Measurements from ENCODE around the gene ENPP1.

Gene ENPP1

GRCh38 chr6:131819572-131820124 lies 11.8 kb downstream of the ENPP1 start:
- Histone ChIP-seq H3K9me3 (no peaks in the 10 kb centered on the region), H3K27me3 (no peaks in the 10 kb centered on the region), H3K36me3 (no peaks in the 10 kb centered on the region), H3K27ac (no peak overlapping the region), H3K4me1 (peaks cover 0 to 12% (median 0%) of the 10 kb centered on the region in 4 donors), H3K4me3 (no peak overlapping the region)
- DNase-seq, result no peak
- intact Hi-C loops (cut with DNase I; ENCODE audit: low total_unique reads), result no loop called here
- no peak for TF ChIP-seq CTCF (IDR thresholded peaks at IDR 0.05)

GRCh38 chr6:131821010-131821807 lies 13.4 kb downstream of the ENPP1 start:
- intact Hi-C loops (cut with DNase I; ENCODE audit: low total_unique reads), result no loop called here
- Histone ChIP-seq H3K36me3 (no peaks in the 10 kb centered on the region), H3K27ac (no peak overlapping the region), H3K4me3 (no peak overlapping the region), H3K27me3 (no peaks in the 10 kb centered on the region), H3K9me3 (no peaks in the 10 kb centered on the region), H3K4me1 (peaks cover 0 to 12% (median 0%) of the 10 kb centered on the region in 4 donors)
- DNase-seq, result no peak
- no peak for TF ChIP-seq CTCF (IDR thresholded peaks at IDR 0.05)

- no peak overlapping the region for H3K27ac ChIP-seq
- no peaks in the 10 kb centered on the region for H3K27me3 ChIP-seq
- no peak overlapping the region for H3K4me3 ChIP-seq
- H3K9me3 ChIP-seq, result no peaks in the 10 kb centered on the region
- H3K4me1 ChIP-seq, result peaks cover 0 to 12% (median 0%) of the 10 kb centered on the region in 4 donors
- no peak for TF ChIP-seq CTCF (IDR thresholded peaks at IDR 0.05)
- DNase-seq, result no peak
- H3K36me3 ChIP-seq, result no peaks in the 10 kb centered on the region
- intact Hi-C loops (cut with DNase I; ENCODE audit: low total_unique reads), result no loop called here
Measured at GRCh38 chr6:131822119-131822518, 14.3 kb downstream of the ENPP1 start.

GRCh38 chr6:131823276-131823902 lies 15.6 kb downstream of the ENPP1 start:
- Histone ChIP-seq H3K4me1 (peaks cover 0 to 14% (median 4%) of the 10 kb centered on the region in 4 donors), H3K27me3 (no peaks in the 10 kb centered on the region), H3K4me3 (no peak overlapping the region), H3K36me3 (no peaks in the 10 kb centered on the region), H3K9me3 (no peaks in the 10 kb centered on the region), H3K27ac (no peak overlapping the region)
- intact Hi-C loops (cut with DNase I; ENCODE audit: low total_unique reads), result no loop called here
- DNase-seq, result no peak
- no peak for TF ChIP-seq CTCF (IDR thresholded peaks at IDR 0.05)

- no peak overlapping the region for H3K4me3 ChIP-seq
- no peaks in the 10 kb centered on the region for H3K27me3 ChIP-seq
- H3K27ac ChIP-seq, result no peak overlapping the region
- TF ChIP-seq CTCF (IDR thresholded peaks at IDR 0.05), result no peak
- DNase-seq, result no peak
- H3K4me1 ChIP-seq, result peaks cover 0 to 21% (median 5%) of the 10 kb centered on the region in 4 donors
- H3K9me3 ChIP-seq, result no peaks in the 10 kb centered on the region
- intact Hi-C loops (cut with DNase I; ENCODE audit: low total_unique reads), result no loop called here
- H3K36me3 ChIP-seq, result no peaks in the 10 kb centered on the region
Measured at GRCh38 chr6:131825946-131826345, 18.1 kb downstream of the ENPP1 start.
